K562 (cell line): ENCODE data around the gene HDHD2. TPM values are rescaled to one million over a fixed set of nuclear protein-coding genes. Genes with fewer than 3 reads are reported as not detected.
A peak's percentile ranks its signal among the peaks of the same experiment; 100 is the strongest.

Experiments
- EP400 ChIP-seq: fragments of 450-650 bp; IDR thresholded peaks from 2 replicates; pipeline ENCODE4 v1.6.1; 2017; ENCODE audit warnings: antibody characterized with exemption, mild to moderate bottlenecking, moderate library complexity
- GTF2E2 ChIP-seq: fragments of 200-800 bp; sonication (Bioruptor generic); IDR thresholded peaks from 2 replicates; pipeline ENCODE4 v1.6.1; 2016; ENCODE audit warnings: missing genetic modification characterization, missing compliant biosample characterization
- HNRNPK ChIP-seq: fragments of 200-400 bp; formaldehyde crosslinking; IDR thresholded peaks from one replicate; pipeline ENCODE4 v1.6.1; 2018; ENCODE audit warnings: mild to moderate bottlenecking, low read depth, low read length; ENCODE audit not compliant: poor library complexity, severe bottlenecking
- NRF1 ChIP-seq, 2 experiments: fragments of 450-650 bp; IDR thresholded peaks in 1 of 2; conservative IDR thresholded peaks in 1 of 2; 2 replicates each; pipeline ENCODE4 v1.6.1; 2014; ENCODE audit warnings: mild to moderate bottlenecking in 2 of 2
- TAF1 ChIP-seq: IDR thresholded peaks from 2 replicates; pipeline ENCODE4 v1.6.1; 2011; ENCODE audit warnings: mild to moderate bottlenecking, low read length, moderate library complexity; ENCODE audit not compliant: insufficient read depth, control insufficient read depth, severe bottlenecking; ENCODE audit errors: extremely low read depth
- ZEB2 ChIP-seq: fragments of 450-650 bp; IDR thresholded peaks from 2 replicates; pipeline ENCODE4 v1.6.1; 2016
- ZNF444 ChIP-seq: fragments of 250-450 bp; sonication (Bioruptor Pico); IDR thresholded peaks from 2 replicates; pipeline ENCODE4 v1.4.0; 2020; ENCODE audit warnings: mild to moderate bottlenecking, moderate library complexity
- ZNF785 ChIP-seq: fragments of 250-450 bp; sonication (Bioruptor Pico); IDR thresholded peaks from 2 replicates; pipeline ENCODE4 v1.4.0; 2020; ENCODE audit warnings: mild to moderate bottlenecking
- polyA plus RNA-seq, 8 experiments: library from polyadenylated mRNA; depleted of rRNA in 4 of 8; stranded (reverse) in 5 of 8; unstranded in 3 of 8; fragments of >200 nt; fragmentation: Nextera tagmentation in 2 of 8; fragmentation: Illumina TruSeq in 1 of 8; extraction: Ambion mirVana in 2 of 8; extraction: Trizol in 1 of 8; gene quantifications; 2 replicates each; pipeline versions ENCODE4 v1.2.1 to v1.2.3, GENCODE V29; 2011 to 2014; ENCODE audit warnings: inconsistent platforms in 1 of 8, missing spikeins in 1 of 8
- total RNA-seq, 7 experiments: library from RNA; depleted of rRNA in 6 of 7; stranded (reverse); fragments of >200 nt in 6 of 7; fragmentation: Illumina TruSeq in 2 of 7; extraction: Trizol in 2 of 7; gene quantifications; 2 replicates each; pipeline versions ENCODE4 v1.2.1 to v1.2.3, GENCODE V29; 2011 to 2021; ENCODE audit warnings: low replicate concordance in 1 of 7
- TF ChIP-seq, protein P1 (sequence below): fragments of 450-650 bp; IDR thresholded peaks from 2 replicates; pipeline ENCODE4 v1.6.1; 2016; ENCODE audit warnings: mild to moderate bottlenecking, moderate library complexity

The HDHD2 gene
- total and polyA plus RNA-seq, 9 of the 15 experiments (the other 6 are each of a cell fraction or from before 2014, with no cell fraction given) = 6.8 to 25.2 (median 21.5) TPM

DNA sequence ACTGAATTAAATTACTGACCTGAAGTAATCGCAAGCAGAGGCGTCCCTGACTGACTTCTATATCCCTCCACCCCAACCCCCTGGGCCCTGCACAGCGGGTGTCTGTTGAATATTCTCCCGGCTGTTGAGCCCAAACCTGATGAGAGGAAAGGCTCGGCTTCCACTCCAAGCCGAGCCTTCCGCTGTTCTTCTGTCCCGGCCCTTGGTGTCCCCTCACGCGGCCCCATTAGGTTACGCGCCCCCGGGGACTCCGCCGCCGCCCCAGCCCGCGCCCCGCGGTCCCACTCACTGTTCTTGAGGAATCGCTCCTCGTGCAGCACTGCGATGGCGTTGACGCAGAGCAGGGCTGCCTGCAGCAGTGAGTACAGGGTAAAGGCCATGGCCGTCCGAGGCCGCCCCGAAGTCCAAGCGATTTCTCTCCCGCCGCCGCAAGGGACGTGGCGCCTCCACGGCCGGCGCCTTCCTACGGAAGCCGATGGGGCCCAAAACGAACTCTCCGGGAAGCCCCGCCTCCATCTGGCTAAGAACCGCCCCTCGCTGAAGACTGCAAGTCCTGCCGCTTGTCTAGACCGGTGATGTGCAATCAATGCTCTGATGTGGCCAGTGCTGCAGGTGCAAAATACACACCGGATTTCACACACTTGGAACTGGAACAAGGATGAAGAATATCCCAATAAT lies 25.7 kb upstream of the HDHD2 start, which contains the start of gene IER3IP1 (continued):
- TF ChIP-seq, protein P1, sequence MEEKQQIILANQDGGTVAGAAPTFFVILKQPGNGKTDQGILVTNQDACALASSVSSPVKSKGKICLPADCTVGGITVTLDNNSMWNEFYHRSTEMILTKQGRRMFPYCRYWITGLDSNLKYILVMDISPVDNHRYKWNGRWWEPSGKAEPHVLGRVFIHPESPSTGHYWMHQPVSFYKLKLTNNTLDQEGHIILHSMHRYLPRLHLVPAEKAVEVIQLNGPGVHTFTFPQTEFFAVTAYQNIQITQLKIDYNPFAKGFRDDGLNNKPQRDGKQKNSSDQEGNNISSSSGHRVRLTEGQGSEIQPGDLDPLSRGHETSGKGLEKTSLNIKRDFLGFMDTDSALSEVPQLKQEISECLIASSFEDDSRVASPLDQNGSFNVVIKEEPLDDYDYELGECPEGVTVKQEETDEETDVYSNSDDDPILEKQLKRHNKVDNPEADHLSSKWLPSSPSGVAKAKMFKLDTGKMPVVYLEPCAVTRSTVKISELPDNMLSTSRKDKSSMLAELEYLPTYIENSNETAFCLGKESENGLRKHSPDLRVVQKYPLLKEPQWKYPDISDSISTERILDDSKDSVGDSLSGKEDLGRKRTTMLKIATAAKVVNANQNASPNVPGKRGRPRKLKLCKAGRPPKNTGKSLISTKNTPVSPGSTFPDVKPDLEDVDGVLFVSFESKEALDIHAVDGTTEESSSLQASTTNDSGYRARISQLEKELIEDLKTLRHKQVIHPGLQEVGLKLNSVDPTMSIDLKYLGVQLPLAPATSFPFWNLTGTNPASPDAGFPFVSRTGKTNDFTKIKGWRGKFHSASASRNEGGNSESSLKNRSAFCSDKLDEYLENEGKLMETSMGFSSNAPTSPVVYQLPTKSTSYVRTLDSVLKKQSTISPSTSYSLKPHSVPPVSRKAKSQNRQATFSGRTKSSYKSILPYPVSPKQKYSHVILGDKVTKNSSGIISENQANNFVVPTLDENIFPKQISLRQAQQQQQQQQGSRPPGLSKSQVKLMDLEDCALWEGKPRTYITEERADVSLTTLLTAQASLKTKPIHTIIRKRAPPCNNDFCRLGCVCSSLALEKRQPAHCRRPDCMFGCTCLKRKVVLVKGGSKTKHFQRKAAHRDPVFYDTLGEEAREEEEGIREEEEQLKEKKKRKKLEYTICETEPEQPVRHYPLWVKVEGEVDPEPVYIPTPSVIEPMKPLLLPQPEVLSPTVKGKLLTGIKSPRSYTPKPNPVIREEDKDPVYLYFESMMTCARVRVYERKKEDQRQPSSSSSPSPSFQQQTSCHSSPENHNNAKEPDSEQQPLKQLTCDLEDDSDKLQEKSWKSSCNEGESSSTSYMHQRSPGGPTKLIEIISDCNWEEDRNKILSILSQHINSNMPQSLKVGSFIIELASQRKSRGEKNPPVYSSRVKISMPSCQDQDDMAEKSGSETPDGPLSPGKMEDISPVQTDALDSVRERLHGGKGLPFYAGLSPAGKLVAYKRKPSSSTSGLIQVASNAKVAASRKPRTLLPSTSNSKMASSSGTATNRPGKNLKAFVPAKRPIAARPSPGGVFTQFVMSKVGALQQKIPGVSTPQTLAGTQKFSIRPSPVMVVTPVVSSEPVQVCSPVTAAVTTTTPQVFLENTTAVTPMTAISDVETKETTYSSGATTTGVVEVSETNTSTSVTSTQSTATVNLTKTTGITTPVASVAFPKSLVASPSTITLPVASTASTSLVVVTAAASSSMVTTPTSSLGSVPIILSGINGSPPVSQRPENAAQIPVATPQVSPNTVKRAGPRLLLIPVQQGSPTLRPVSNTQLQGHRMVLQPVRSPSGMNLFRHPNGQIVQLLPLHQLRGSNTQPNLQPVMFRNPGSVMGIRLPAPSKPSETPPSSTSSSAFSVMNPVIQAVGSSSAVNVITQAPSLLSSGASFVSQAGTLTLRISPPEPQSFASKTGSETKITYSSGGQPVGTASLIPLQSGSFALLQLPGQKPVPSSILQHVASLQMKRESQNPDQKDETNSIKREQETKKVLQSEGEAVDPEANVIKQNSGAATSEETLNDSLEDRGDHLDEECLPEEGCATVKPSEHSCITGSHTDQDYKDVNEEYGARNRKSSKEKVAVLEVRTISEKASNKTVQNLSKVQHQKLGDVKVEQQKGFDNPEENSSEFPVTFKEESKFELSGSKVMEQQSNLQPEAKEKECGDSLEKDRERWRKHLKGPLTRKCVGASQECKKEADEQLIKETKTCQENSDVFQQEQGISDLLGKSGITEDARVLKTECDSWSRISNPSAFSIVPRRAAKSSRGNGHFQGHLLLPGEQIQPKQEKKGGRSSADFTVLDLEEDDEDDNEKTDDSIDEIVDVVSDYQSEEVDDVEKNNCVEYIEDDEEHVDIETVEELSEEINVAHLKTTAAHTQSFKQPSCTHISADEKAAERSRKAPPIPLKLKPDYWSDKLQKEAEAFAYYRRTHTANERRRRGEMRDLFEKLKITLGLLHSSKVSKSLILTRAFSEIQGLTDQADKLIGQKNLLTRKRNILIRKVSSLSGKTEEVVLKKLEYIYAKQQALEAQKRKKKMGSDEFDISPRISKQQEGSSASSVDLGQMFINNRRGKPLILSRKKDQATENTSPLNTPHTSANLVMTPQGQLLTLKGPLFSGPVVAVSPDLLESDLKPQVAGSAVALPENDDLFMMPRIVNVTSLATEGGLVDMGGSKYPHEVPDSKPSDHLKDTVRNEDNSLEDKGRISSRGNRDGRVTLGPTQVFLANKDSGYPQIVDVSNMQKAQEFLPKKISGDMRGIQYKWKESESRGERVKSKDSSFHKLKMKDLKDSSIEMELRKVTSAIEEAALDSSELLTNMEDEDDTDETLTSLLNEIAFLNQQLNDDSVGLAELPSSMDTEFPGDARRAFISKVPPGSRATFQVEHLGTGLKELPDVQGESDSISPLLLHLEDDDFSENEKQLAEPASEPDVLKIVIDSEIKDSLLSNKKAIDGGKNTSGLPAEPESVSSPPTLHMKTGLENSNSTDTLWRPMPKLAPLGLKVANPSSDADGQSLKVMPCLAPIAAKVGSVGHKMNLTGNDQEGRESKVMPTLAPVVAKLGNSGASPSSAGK = 0 out of 2 replicates have a peak, but pooled peaks have one; percentile 32
- TF ChIP-seq NRF1 (conservative IDR thresholded peaks at IDR 0.05 in 1 of 2, IDR thresholded peaks at IDR 0.05 in 1 of 2) (0 out of 4 replicates have a peak, but pooled peaks of 1 of the 2 experiments have one; percentile 12), TAF1 (peak; percentile 49), ZNF444 (no peak), ZNF785 (CRISPR knock-in tag) (no peak), ZEB2 (no peak), HNRNPK (no peak), GTF2E2 (tag) (no peak), EP400 (peak; percentile 87)
